Fibroblast of the conjunctiva (primary cell): ENCODE measurements around the gene WNT1.

Source experiments
- DNase-seq: peaks from one replicate; pipeline ENCODE4 v3.0.0-alpha.2; 2010; ENCODE audit warnings: low read depth

The WNT1 gene

GRCh38 chr12:48980953-48981756 is 3.0 kb downstream of the WNT1 start:
- no peak for DNase-seq

- no peak for DNase-seq
These were observed 3.6 kb downstream of the WNT1 start for GRCh38 chr12:48981757-48982157.

DNA sequence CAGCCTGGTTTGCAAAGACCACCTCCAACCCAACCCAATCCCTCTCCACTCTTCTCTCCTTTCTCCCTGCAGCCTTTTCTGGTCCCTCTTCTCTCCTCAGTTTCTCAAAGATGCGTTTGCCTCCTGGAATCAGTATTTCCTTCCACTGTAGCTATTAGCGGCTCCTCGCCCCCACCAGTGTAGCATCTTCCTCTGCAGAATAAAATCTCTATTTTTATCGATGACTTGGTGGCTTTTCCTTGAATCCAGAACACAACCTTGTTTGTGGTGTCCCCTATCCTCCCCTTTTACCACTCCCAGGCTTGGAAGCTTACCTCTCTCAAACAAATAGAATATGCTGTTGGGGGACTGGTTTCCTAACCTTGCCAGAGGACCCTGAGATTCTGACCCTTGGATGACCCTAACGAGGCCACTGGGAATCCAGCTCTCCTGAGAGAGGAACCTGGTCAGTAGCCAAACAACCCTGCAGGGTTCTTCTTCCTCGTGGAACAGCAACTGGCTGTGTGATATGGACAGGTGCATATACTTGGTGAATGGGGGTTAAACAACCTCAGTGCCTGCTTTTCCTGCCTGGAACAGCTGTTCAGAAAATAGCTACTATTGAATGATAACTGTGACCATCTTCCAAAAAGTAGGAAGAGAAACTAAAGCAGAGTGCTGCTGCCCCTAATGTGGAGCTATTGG is 4.4 kb downstream of the WNT1 start:
- DNase-seq, result no peak

GRCh38 chr12:48985475-48985897 is 7.4 kb downstream of the WNT1 start:
- no peak for DNase-seq

DNA sequence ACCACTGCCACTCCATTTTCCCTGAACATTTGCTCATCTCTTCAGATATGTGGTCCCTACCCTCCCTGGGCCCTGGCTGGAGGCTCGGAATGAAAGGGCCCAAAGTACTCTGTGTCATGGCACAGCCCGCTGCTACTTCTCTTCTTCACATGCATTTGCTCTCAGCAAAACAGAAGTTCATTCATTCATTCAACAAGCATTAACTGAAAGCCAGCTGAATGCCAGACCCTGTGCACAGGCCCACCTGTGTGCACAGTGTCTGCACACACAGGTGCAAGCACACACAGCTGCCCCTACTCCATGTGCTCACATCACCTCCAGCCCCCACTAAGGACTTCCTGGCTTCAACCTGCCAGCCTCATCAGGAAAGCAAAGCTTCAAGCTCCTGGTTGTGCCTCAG is 7.8 kb downstream of the WNT1 start:
- DNase-seq, result no peak

- no peak for DNase-seq
These were observed 8.7 kb downstream of the WNT1 start for GRCh38 chr12:48986720-48987291.

GRCh38 chr12:48988030-48988649 is 10.0 kb downstream of the WNT1 start:
- peak; percentile 6 for DNase-seq

- no peak for DNase-seq
These were observed 12.4 kb downstream of the WNT1 start for GRCh38 chr12:48990552-48990951.

DNA sequence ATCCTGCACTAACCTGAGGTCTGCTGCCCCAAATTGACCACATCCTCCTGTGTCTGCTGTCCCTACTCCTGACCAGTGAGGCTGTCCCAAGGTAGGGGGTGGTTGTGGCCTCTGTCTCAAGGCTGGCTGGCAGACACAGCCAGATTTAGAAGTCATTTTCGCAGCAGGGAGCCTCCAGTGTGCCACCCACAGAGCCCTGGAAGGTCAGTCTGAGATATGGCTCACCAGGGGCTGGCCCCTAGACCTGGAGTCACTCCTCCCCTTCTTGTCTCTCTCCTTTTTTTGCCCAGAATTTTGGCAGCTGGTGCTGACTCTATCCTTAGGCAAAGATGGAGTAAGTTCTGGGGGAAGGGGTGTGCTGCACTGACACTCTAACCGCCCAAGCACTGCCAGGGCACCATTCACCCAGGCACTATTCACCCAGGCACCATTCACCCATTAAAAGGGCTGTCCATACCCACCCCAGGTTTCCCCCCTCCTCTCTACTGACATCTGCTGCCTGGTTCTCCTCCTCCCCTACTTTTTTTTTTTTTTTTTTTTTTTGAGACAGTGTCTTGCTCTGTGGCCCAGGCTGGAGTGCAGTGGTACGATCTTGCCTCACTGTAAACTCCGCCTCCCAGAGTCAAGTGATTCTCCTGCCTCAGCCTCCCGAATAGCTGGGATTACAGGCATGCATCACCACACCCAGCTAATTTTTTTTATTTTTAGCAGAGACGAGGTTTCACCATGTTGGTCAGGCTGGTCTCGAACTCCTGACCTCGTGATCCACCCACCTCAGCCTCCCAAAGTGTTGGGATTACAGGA is 13.3 kb downstream of the WNT1 start:
- no peak for DNase-seq

- DNase-seq, result no peak
These were observed 15.7 kb downstream of the WNT1 start for GRCh38 chr12:48993787-48994186.

DNA sequence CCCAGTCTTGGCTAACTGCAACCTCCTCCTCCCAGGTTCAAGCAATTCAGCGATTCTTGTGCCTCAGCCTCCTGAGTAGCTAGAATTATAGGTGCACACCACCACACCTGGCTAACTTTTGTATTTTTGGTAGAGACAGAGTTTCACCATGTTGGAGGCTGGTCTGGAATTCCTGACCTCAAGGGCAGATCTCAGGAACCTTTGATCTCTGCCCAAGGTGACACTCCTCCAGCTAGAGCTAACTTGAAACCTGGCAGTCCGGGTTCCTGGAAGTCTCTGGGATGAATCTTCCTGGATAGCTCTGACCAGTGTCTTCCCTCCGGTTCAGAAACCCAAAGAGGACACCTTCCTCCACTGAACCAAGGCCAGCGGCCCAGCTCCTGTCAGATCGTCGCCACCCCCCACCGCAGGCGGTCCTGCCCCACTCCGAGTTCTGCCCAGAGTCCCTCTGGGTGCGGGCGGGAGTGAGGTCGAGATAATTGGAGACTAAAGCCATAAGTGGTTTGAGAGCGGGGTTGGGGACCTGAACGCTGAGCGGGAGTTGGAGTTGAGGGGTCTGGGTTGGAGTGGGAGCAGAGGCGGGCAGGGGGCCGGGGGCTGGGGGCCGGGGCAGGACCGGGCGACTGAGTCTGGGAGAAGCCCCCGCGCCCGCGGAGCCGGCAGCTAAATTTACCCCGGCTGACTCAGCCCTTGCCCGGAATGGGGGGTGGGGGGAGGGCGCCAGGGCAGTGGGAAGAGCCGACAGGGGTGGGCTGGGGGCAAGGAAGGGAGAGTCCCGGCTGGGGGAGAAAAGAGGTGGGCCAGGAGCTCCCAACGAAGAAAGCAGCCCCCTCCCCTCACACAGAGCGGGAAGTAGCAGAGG is 16.3 kb downstream of the WNT1 start:
- no peak for DNase-seq

DNA sequence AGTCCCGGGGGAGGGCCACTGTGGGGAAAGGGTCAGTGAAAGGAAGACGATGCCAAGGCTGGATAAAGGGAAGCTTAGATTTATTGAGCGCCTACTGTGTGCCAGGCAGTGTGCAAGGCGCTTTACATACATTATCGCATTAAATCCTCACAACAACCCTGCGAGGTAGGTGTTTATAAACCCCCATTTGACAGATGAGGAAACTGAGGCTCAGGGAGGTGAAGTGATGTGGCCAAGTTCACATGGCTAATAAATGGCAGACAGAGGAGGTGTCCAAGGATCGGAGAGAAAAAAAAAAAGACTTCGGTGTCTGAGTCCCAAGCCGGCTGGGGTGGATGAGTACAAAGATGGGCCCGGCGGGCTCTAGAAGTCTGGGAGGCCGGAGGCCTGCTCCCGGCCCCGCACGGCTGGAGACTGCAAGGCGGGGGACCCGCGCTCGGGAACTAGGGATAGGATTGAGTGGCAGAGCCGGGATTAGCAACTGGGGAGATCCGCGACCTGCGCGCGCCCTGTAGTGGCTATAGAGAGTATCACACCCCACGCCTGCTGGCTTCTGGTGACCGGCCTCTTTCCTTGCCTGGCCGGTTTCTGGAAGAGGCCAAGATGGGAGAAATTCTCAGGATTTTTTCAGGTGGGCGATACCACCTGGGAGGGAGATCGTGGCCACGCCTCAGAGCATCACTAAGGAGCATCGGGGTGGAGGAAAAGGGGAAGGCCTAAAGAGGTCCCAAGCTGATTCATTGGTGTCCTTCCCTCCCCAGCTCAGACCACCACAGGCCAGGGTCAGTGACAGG is 17.2 kb downstream of the WNT1 start:
- no peak for DNase-seq

- no peak for DNase-seq
These were observed 18.9 kb downstream of the WNT1 start for GRCh38 chr12:48996794-48997718.

DNA sequence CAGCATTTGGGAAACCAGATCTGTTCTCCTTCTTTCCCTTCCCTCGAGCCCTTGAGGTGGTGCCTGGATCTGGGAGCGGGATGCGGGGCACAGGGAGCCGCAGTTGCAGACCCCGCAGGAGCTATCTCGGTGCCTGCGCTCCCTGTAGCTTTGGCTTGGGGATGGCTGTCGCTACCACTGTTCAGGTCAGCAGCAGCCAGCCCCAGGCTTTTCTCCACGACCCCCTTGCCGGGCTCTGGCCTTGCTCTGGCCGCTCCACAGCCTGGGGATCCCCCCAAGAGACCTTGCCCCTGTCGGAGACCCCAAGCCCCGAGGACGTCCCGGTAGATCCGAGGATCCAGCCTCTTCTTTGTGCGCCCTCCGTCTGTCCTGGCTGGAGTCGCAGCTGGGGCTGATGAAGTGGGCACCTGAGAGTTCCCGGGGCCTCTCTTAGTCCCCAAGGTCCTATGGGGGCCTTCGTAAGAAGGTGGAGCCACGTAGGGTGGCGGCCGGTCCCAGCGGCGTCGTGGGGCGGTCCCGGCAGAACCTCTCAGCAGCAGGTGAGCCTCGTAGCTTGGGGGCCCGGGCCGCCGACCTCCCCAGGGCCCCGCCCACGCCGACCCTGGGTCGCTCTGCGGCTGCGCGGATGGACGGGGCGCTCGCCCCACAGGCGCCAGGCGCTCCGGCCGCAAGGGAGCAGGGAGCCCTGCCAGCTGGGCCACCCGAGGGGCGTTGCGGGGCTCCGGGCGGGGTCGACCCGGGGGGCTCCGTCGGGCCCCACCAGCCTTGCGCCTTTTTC is 19.8 kb downstream of the WNT1 start:
- DNase-seq, result no peak

- no peak for DNase-seq
These were observed 20.6 kb downstream of the WNT1 start for GRCh38 chr12:48998497-48999353.

DNA sequence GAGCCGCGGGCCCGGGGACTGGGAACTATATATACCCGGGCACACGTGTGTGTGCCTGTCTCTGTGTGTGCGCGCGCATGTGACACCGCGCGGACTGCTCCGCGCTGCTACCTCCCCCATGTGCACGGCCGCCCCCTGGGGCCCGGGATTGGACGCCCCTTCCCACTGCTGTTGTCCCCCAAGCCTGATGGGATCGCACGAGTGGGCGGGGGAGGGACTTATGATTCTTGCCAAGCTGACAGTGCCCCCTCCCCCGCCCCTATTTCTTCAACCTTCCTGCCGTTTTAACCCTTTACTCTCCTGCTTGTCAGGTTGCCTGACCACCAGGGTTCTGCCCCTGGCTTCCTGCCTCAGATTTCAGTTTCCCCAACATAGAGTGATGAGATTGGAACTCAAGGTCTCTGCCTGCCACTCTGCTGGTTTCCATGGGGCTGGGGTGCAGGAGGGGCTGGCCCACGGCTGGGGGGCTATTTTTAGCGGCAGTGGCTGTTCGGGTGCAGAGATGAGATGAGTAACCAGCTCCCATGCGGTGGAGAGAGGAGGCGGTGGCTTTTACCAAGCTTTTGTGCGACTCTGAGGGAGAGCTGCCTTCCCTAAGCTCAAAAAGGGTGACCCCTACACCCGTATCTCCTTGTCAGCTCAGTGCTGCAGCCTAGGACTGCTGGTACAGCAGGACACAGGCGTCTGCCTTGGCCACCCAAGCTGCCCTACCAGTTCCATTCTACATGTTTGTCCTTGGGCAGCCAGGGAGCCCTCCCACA is 21.4 kb downstream of the WNT1 start, which contains the start of gene DDN:
Gene DDN, minus strand, starts transcription at position 5 of the 761 bp plus-strand sequence. CDS start 88 bp downstream, outside the sequence.
- DNase-seq, result no peak
